Large intestine (tissue), 1 donor: ENCODE data around the gene MEAF6. TPM values are rescaled to one million over a fixed set of nuclear protein-coding genes. Genes with fewer than 3 reads are reported as not detected.

Source experiments
- polyA plus RNA-seq: library from polyadenylated mRNA; unstranded; fragments of 120-200 nt; gene quantifications from one replicate; pipeline ENCODE4 v1.2.1, GENCODE V29; 2013

MEAF6 gene
- polyA plus RNA-seq, 1 donor, result 54.4 TPM

Other genes with a start within 250 kb of the MEAF6 start
- 25.4 TPM for gene ZC3H12A, start 40.2 kb downstream of the MEAF6 start, polyA plus RNA-seq
- 10.9 TPM for gene SNIP1, start 39.5 kb upstream of the MEAF6 start, polyA plus RNA-seq
- gene DNALI1, start 42.2 kb upstream of the MEAF6 start, polyA plus RNA-seq, result 40.6 TPM
- 56.9 TPM for gene GNL2, start 81.2 kb upstream of the MEAF6 start, polyA plus RNA-seq
- gene RSPO1, start 120.1 kb upstream of the MEAF6 start, polyA plus RNA-seq, result 2.2 TPM
- gene CDCA8, start 177.8 kb upstream of the MEAF6 start, polyA plus RNA-seq, result 10.1 TPM